Stimulated activated CD4-positive, alpha-beta T cell treated with anti-CD3 and anti-CD28 coated beads, Interleukin-4, amount 100 ng/mL, for 24 hours (primary cell): ENCODE results near the gene WDR48.

Experiments used
- DNase-seq: peaks from one replicate; pipeline ENCODE4 v3.0.0-alpha.2; 2020

Gene WDR48

DNA sequence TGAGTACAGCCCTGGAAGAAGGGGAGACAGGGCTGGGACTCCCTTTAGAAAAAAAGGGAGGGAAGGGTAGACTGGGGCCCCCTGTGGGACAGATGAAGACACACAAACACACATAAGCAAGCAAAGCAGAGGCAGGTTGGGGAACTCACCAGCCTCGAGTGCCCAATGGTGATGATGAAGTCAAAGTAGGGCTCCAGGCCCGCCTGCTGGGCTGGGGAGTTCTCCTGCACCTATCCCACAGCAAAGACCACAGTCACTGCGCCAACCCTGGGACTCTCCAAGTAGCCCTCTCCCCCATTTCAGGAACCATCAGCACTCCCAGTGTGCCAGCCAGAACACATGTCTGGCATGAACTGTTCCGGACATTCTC, 51.5 kb downstream of the WDR48 start:
- DNase-seq = no peak

DNA sequence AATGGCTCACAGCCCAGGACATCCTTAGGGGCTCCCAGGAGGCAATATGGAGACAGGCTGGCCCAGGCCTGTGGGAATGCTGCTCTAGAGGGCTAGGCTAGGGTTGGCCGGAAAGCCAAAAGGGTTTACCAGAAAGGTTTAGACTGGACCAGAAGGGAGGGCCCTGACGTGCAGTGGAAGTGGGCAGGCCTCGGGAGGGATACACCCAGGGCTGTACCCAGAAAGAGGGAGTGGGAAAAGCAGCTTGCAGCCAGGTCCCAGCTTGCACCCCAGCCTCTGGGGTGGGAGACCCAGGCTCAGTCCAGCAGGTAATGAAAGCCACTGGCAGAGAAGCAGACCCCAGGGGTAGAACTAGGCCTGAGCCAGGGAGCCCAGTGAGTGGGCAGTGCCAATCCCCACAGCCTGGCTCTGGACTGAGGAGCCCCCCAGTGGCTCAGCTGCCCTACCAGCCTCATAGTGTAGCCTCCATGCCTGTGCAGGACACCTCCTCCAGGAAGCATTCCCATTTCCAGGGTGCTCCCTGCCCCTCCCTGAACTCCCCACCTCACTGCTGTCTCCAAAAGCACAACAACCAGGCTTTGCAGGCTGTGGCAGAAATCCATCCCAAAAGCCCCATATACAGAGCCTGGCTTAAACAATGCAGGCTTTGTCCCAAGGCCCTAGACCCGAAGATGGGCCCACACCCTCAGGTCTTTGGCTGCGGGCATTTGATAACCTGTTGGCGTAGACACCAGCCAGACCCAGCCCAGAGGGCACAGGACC, 52.2 kb downstream of the WDR48 start:
- no peak for DNase-seq

DNA sequence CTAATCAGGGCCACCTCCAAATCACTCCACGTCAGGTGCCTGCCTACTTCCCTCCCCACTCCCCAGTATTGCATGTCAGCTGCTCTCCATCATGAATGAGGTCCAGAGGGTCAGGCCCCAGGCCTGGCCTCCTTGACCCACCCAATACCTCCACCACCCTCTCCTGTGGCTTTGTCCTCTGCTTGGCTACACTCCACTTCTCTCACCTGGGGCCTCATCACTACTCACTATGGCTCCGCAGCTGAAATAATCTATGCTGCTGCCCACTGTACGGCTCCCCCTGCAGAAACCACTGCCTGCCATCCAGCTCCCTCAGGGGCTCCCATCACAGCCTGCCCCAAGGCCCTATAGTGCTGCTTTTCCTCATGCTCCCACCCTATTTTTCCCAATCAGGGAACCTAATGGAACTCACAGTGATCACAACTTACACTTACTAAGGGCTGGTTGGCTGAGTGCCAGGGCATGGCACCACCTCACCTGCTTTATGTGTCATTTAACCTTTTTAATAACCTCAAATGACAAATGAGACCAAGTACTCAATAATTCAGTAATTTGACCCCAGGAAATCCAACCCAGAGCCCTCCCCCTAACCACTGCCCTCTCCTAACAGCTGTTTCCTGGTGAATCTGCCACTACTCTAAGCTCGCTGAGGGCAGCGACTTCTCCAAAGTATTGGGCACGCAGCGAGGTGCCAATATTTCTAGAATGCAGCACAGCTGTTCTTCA, 53.3 kb downstream of the WDR48 start:
- no peak for DNase-seq

DNA sequence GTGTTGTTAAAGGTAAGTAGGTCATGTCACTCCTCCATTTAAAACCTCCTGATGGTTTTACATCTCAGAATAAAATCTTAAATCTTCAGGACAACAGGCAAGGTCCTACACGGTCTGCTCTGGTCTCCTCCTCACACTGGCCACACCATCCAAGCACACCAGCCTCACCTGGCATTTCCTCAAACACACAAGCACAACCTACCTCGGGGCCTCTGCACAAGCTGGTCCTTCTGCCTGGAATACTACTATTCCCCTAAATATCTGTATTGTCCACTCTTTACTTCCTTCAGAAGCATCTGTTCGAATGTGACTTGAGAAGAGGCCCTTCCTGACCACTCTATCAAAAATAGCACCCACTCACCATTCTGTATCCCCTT, 53.9 kb downstream of the WDR48 start:
- DNase-seq = no peak

DNA sequence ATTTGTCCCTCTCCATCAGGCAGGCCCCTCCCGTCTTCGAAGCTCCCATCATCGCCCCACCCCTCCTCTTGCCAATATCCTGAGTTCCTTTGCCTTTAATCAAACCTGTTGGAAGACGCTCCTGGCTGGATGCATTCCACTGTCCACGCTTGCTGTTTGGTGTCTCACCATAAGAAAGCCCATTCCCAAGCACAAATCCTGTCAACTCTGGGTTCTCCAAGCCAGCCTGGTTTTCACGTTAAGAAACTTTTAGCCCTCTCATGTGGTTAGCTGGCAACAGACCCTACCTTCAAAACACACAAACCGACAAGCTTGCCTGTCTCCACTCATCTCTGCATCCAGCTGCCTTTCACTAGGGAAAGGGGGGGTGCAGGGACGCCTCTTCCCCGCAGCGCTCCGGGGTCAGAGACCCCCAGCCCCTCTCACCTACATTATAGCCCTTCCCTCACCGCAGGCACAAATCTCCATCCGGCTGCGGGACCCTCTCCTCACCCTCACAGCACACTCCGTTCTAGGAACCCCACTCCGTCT, 54.5 kb downstream of the WDR48 start:
- no peak for DNase-seq

DNA sequence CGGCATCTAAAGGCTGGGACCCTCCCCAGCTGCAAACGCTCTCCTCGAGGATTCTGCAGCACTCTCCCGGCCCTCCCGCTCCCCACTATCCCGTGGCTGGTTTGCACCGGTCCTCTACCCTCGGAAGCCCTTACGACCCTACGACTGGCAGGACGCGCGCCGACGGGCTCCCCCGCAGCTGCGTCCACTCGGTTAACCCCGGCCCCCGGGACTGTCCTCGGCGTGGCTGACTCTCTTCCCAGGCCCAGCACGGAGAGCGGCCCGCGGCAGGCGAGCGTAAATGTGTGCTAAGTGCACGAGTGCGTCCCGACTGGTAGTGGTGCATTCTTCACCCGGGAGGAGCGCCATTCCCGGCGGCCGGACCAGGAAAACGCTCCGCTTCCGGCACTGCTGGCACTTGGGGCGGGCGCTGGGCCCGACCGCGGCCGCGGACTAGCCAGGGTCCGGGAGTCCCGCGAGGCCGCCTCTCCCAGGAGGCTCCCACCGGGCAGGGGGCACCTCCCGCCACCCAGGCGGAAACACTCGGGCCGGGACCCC, 55.1 kb downstream of the WDR48 start:
- no peak for DNase-seq

DNA sequence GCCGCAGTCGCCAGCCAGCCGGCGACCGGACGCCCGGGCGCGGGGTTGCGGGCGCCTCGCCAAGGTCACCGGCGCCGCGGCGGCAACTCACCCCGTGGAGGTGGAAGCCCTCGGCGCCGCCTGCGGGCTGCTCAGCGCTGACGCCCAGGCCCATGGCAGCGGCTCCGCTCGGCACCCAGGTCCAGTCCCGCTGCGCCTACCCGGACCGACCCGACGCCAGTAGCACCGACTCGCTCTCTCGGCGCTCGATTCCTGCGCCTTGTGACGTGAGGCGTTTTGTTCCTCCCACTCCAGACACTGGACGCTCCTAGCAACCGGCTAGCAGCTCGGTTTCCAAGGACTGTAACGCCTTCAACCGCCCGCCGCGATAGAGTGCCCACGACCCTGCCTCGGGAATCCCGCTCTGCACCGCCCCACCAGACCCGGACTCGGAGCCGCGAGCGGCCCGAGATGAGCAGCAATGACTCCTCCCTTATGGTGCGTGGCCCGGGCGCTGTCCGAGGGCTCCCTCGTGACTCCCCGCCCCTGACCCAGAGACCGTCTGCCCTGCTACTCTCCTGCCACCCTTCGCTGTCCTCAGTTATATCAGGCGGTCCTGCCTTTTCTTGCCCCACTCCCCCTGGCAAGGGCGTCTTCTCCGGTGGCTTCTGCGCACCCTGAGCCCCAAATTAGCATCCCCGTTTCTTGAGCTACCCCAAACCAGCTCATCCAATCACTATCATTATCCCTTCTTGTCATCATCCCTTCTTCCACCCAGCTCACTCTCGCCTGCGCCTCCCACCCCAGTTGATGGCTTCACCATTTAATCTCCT, 55.8 kb downstream of the WDR48 start, which contains the start of the genes GORASP1 and TTC21A:
Gene GORASP1 (minus strand): TSS at position 240 of the 812 bp plus-strand sequence. CDS start 86 bp downstream, at position 154.
Gene TTC21A (plus strand): TSS at position 293 of the 812 bp plus-strand sequence. CDS start 158 bp downstream, at position 451.
- DNase-seq = peak; percentile 64

DNA sequence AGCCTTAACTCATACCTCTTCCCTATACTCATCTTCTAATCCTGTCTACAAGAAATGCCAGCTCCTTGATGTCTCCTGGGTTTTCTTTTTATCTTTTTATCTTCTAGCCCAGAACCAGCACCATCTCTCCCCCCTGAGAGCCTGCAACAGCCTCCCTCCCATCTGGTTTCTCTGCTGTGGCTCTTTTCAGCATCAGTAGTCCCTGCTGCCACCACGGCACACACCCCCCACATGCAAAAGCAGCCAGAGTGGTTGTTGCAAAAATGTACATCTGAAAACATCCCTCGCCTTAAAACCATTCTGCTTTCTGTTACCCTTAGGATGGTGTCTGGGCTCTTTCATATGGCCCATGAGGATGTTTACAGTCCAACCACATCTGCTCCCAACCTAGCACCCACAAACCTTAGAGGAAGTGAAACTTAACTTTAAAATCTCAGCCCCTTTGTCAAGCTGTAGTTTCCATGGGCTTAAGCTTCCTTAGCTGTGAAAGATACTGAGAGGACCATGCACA, 56.4 kb downstream of the WDR48 start:
- no peak for DNase-seq

DNA sequence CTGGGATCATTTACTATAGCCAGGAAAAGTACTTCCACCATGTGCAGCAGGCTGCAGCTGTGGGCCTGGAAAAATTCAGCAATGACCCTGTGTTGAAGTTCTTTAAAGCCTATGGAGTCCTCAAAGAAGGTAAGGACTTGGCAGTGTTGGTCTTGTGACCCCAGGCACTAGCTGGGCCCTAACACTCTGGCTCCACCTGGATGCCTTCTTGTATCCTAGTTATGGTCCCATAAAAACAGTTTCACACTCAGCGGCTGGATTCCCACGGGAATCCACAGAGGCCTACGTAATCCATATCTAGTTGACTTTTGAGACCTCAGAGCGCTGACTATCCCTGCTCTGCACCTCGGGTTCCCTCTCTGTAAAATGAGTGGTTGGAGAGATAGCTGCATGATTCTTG, 57.3 kb downstream of the WDR48 start:
- no peak for DNase-seq

DNA sequence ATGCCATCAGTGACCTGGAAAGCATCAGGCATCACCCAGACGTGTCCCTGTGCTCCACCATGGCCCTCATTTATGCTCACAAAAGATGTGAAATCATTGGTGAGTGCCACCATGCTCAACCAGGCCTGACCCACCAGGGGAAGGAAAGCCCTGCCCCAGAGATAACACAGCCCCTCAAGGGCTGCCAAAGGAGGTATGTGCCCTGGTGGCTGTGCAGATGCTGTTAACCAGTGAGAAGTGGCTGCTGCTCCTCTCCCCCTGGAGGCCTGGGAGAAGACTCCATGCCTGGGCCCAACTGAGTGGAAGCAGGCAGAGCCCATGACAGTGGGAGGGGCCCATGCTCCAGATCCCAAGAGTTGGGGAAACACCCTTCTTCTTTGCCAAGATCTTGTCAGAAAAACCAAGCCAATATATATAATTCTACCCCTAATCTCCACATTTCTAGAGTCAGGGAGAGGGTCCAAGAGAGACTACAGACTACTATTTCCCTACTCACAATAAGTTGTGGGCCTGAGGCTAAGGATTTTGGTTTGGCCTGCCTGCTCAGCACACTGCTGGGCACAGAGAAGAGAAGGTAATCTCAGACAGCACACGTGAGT, 58.3 kb downstream of the WDR48 start:
- no peak for DNase-seq

DNA sequence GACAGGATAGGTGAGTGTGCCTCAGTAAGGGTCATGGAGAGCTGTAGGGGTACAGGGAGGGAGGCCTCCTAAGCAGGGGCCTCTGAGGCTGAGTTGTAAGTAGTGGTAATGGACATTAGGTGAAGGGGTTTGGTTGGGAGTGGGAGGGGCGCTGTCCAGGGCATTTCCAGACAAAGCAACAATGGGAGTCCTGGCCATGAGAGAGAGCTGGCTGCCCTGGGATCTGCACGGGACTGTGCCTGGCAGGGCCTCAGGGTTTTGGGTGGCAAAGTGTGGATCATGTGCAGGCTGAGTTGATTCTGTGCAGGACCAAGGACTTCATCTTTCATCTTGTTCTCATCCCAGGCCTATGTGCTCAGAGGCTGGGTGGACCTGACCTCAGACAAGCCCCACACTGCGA, 60.3 kb downstream of the WDR48 start:
- DNase-seq = no peak

DNA sequence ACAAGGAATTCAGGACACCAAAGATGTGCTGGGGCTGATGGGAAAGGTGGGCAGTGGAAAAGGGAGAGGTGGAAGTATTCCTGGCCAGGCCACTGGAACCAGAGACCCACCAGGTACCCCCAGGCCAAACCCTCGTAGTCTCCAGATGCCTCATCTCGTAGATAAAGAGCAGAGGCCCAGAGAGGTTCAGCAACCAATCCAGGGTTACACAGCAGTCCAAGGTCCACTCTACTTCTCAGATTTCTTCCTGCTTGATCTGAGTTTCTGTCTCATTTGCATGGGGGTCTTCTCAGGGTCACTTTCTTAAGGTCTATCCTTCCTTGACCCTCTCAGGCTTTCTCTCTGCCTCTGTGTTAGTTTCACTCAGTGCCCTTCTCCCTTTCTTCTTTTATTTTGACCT, 60.7 kb downstream of the WDR48 start:
- DNase-seq = no peak

DNA sequence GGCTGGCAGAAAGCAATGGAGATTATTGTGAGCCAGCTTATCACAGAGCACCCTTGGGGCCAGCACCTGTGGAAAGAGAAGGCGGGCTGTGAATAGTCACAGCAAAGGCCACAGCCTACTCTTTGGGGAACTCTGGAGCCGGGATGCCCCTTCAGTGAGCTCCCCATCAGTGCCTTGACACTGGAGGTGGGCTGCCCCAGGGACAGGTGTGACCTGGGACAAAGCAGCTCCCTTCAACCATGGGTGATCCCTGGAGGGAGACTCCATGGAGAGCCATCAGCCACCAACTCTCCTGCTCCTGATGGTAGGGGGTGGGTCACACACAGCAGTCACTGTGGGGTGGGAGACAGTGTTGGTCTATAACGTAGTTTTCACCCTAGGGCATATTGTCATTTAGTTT, 61.5 kb downstream of the WDR48 start:
- DNase-seq = no peak

DNA sequence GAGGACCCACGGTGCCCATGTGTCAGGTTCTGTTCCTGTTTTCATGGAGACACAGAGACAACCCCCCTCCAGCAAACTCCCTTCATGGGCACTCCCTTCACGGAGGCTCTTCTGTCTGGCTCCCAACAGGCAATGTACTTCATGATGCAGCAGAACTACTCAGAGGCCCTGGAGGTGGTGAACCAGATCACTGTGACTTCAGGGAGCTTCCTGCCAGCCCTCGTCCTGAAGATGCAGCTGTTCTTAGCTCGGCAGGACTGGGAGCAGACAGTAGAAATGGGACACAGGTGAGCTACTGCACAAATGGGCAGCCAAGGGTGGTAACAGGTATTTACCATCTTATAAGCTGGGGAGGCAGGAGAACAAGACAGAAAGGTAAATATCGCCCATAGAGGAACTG, 62.6 kb downstream of the WDR48 start:
- no peak for DNase-seq

DNA sequence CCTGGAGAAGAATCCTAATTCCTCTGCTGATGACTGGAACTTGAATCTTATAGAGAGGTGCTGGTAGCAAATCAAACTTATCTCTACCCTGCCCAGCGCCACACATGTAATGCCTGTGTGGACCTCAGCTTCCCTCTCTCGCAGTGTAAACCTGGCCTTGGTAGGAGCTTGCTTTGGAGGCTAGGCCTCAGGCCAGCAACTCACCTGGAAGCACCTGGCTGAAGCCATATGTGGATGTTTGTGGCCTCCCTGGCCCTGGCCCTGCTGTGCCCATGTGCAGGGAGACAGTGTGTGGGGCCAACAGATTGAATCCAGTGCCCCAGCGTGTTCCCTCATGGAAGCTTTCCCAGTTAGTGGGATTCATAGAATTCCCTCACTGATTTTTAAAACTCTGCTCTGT, 64.1 kb downstream of the WDR48 start:
- no peak for DNase-seq

DNA sequence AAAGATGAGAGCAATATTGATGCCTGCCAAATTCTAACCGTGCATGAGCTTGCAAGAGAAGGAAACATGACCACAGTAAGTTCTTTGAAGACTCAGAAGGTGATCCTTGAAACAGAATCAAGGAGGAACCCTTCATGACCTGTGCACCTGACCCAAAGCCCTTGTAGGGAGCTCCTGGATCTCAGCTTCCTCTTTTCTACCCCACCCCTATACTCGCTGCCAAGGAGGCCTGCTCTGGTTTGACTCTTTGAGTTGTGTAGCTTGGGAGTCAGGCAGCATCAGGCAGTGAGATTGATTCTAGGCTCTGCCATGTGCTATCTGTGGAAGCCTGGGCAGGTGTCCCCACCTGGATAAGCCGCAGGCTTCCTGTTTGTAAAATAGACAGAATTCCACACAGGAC, 66.3 kb downstream of the WDR48 start:
- no peak for DNase-seq

DNA sequence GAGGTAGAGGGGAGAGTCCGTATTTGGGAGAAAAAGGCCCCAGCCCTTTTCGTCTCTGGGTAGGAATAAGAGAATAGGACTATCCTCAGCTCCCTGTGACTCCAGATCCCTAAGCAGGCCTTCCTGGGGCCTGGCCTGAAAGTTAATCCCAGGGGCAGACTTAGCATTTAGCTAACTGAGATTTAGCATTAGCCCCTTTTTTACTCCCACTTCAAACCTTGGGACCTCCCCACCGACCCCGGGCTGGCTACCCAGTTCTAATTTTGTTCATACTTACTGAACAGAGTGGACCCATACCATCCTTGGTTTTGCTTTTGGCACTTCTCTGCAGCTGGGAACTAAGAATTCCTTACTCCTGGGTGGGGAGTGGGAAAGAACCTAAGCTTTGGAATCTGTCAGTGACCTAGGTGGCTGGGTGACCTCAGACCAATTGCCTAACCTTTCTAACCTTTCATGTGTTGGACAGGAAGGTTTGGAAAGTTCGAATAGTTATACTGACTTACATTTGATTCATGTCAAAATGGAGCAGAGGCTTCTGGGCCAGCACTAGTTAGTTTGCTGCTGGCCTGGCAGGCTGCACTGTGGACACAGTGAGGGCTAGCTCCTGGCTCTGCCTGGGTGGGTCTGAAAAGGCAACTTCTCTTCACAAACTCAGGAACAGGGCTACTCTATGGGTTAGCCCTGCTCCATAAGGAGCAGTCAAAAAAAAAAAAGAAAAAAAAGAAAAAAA, 67.3 kb downstream of the WDR48 start:
- DNase-seq = no peak

DNA sequence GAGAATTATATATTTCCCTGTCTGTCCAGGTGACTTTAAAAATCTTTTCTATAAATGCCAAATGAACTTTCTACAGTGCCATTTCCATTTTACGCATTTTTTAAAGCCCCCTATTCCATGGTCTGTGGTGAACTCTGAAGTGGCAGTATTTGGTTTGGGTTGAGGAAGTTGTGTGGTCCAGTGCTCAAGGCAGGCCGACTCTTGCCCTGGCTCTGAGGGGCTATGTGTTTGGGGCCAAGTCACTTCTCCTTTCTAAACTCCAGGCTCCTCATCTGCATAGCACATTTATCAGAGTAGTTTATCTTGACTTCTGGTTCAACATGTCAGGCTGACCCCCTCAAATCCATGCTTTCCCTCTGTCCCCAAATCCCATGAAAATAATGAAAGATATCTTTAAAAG, 69.8 kb downstream of the WDR48 start:
- DNase-seq = no peak

DNA sequence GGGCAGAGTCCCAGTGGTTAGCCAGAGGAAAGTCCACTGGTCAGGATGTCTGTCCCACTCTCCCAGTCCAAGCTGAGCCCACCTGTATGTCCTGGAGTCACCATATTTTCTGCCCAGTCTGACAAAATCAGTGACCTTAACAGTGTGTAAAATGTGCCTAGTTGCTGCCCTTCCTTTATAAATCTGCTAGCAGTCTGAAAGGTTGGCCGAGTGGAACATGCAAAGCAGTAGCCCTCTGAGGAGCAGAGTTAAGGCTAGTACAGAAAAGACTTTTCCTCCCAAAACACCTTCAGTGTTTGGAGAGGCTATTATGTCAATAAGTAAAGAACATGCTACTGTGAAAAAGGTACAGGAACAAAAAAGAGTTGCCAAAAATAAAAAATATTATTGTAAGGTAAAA, 71.0 kb downstream of the WDR48 start:
- no peak for DNase-seq

DNA sequence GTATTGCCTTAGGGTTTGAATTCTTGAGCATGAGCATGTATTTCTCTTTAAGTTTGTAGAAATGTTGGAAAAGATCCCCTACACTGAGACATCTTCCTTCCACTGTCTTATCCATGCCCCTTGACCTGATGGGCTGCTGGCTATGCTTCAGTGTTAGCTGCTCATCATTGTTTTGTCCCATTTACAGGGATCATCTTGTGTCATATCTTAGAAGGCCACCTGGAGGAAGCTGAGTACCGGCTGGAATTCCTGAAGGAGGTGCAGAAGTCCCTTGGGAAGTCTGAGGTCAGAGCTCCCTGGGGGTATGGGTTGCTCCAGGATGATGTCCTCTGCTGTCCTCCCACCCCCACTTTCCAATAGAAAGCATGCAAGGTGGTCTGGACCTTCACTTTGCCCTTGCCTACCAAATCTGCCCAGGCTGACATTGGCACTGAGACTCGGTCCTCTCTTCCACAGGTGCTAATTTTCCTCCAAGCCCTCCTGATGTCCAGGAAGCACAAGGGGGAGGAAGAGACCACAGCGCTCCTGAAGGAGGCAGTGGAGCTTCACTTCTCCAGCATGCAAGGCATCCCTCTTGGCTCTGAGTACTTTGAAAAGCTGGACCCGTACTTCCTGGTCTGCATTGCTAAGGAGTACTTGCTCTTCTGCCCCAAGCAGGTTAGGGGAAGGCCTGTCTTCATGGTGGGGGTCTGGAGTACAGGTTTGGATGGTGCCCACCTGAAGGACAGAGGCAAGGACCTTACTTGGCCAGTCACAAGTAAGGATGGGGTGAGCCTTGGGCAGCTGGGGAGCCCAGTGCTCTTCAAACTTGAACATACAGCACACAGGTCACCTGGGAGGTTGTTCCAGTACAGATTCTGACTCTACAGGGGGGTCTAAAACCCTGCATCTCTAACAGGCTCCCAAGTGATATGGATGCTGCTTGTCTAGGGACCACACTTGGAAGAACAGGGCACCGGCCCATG, 73.3 kb downstream of the WDR48 start:
- no peak for DNase-seq
